Uterus (tissue), 4 donors: ENCODE data around the gene RBM46. TPM values are rescaled to one million over a fixed set of nuclear protein-coding genes. Genes with fewer than 3 reads are reported as not detected.
A peak's percentile ranks its signal among the peaks of the same experiment; 100 is the strongest.

ENCODE experiments used
- DNase-seq, 2 donors: peaks; one replicate each; pipeline ENCODE4 v3.0.0-alpha.2; 2019 to 2020
- H3K27ac ChIP-seq, 2 donors: fragments of 200-600 bp; sonication (generic); 1 replicate in 1 of 2; 2 replicates in 1 of 2; pipeline ENCODE4 v1.5.1; 2016 to 2018
- H3K27me3 ChIP-seq, 2 donors: fragments of 200-600 bp; sonication (generic); one replicate each; pipeline ENCODE4 v1.5.1; 2018 to 2019; ENCODE audit warnings: control low read depth in 1 of 2
- H3K36me3 ChIP-seq, 2 donors: fragments of 200-600 bp; sonication (generic); one replicate each; pipeline ENCODE4 v1.5.1; 2019; ENCODE audit warnings: control low read depth in 1 of 2
- H3K4me1 ChIP-seq, 2 donors: fragments of 200-600 bp; sonication (generic); one replicate each; pipeline ENCODE4 v1.5.1; 2018 to 2019; ENCODE audit warnings: control low read depth in 1 of 2
- H3K4me3 ChIP-seq, 2 donors: fragments of 200-600 bp; sonication (generic); 1 replicate in 1 of 2; 2 replicates in 1 of 2; pipeline ENCODE4 v1.5.1; 2018 to 2019; ENCODE audit warnings: mild to moderate bottlenecking in 1 of 2
- H3K9me3 ChIP-seq, 2 donors: fragments of 200-600 bp; sonication (generic); one replicate each; pipeline ENCODE4 v1.5.1; 2019; ENCODE audit warnings: control low read depth in 1 of 2
- POLR2A ChIP-seq, 2 donors: fragments of 450-650 bp; IDR thresholded peaks; one replicate each; pipeline ENCODE4 v1.6.1; 2016; ENCODE audit warnings: antibody characterized with exemption in 2 of 2, mild to moderate bottlenecking in 1 of 2, moderate library complexity in 1 of 2
- intact Hi-C: fragments of 100-400 bp; cut with DNase I; formaldehyde crosslinking; loops from one replicate; pipeline ENCODE4 v1.15.1; 2023; ENCODE audit warnings: low total_unique reads
- total RNA-seq, 4 donors: library from RNA; depleted of rRNA in 3 of 4; stranded (reverse); fragments of >200 nt in 3 of 4; gene quantifications; one replicate each; pipeline versions ENCODE4 v1.1.0 to v1.2.4, GENCODE V29; 2014 to 2023
- TF ChIP-seq, protein P1 (sequence below), 4 experiments: fragments of 200-600 bp in 2 of 4; fragments of 450-650 bp in 2 of 4; sonication (generic) in 2 of 4; IDR thresholded peaks; one replicate each; pipeline ENCODE4 v1.5.1; 2016 to 2019; ENCODE audit warnings: antibody characterized with exemption in 4 of 4, mild to moderate bottlenecking in 2 of 4, moderate library complexity in 1 of 4
- donor health status: DM: yes; HTN: yes; CAD: no.

RBM46 gene
- total RNA-seq, 4 donors from 2014 or later: 1.1 TPM; not detected in 3

GRCh38 chr4:154743683-154744340 is 37.3 kb upstream of the RBM46 start, which contains the start of gene LRAT:
TSS of gene LRAT (plus strand) at chr4:154744000. CDS start at chr4:154744327, 327 bp downstream.
- TF ChIP-seq POLR2A (IDR thresholded peaks at IDR 0.05): peak in 1 of 2 donors; percentile 17
- TF ChIP-seq, protein P1, sequence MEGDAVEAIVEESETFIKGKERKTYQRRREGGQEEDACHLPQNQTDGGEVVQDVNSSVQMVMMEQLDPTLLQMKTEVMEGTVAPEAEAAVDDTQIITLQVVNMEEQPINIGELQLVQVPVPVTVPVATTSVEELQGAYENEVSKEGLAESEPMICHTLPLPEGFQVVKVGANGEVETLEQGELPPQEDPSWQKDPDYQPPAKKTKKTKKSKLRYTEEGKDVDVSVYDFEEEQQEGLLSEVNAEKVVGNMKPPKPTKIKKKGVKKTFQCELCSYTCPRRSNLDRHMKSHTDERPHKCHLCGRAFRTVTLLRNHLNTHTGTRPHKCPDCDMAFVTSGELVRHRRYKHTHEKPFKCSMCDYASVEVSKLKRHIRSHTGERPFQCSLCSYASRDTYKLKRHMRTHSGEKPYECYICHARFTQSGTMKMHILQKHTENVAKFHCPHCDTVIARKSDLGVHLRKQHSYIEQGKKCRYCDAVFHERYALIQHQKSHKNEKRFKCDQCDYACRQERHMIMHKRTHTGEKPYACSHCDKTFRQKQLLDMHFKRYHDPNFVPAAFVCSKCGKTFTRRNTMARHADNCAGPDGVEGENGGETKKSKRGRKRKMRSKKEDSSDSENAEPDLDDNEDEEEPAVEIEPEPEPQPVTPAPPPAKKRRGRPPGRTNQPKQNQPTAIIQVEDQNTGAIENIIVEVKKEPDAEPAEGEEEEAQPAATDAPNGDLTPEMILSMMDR (IDR thresholded peaks at IDR 0.05): no peak
- no peaks in the 10 kb centered on the region for H3K9me3 ChIP-seq
- H3K27ac ChIP-seq: no peak within 1 kb of the TSS
- peak within 1 kb of the TSS; percentile 12 to 35 for H3K4me3 ChIP-seq
- peaks cover 4 to 17% of the 10 kb centered on the region in 2 donors for H3K27me3 ChIP-seq
- no peak for DNase-seq
- no peaks in the 10 kb centered on the region for H3K36me3 ChIP-seq
- peaks cover 0 to 6% of the 10 kb centered on the region in 2 donors for H3K4me1 ChIP-seq
- intact Hi-C loops: no loop called here

DNA sequence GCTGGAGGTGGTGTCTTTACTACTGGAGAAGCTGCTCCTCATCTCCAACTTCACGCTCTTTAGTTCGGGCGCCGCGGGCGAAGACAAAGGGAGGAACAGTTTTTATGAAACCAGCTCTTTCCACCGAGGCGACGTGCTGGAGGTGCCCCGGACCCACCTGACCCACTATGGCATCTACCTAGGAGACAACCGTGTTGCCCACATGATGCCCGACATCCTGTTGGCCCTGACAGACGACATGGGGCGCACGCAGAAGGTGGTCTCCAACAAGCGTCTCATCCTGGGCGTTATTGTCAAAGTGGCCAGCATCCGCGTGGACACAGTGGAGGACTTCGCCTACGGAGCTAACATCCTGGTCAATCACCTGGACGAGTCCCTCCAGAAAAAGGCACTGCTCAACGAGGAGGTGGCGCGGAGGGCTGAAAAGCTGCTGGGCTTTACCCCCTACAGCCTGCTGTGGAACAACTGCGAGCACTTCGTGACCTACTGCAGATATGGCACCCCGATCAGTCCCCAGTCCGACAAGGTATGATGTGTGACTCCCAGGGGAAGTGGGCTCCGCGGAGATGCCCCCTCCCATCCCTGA is 36.6 kb upstream of the RBM46 start:
- Histone ChIP-seq H3K27ac (no peak overlapping the region), H3K4me1 (peaks cover 0 to 6% of the 10 kb centered on the region in 2 donors), H3K27me3 (peaks cover 4 to 17% of the 10 kb centered on the region in 2 donors), H3K9me3 (no peaks in the 10 kb centered on the region), H3K36me3 (no peaks in the 10 kb centered on the region), H3K4me3 (peak overlapping the region; percentile 12 to 35)
- no peak for DNase-seq
- intact Hi-C loops: no loop called here
- no peak for TF ChIP-seq POLR2A (IDR thresholded peaks at IDR 0.05)
- TF ChIP-seq, protein P1 (IDR thresholded peaks at IDR 0.05): no peak

GRCh38 chr4:154757713-154758112 is 23.4 kb upstream of the RBM46 start:
- Histone ChIP-seq H3K27me3 (no peaks in the 10 kb centered on the region), H3K9me3 (no peaks in the 10 kb centered on the region), H3K4me3 (no peak overlapping the region), H3K4me1 (no peaks in the 10 kb centered on the region), H3K27ac (no peak overlapping the region), H3K36me3 (no peaks in the 10 kb centered on the region)
- intact Hi-C loops: no loop called here
- DNase-seq: no peak
- TF ChIP-seq, protein P1 (IDR thresholded peaks at IDR 0.05): no peak
- TF ChIP-seq POLR2A (IDR thresholded peaks at IDR 0.05): no peak

- Histone ChIP-seq H3K27ac (no peak overlapping the region), H3K4me1 (no peaks in the 10 kb centered on the region), H3K36me3 (no peaks in the 10 kb centered on the region), H3K9me3 (no peaks in the 10 kb centered on the region), H3K27me3 (no peaks in the 10 kb centered on the region), H3K4me3 (no peak overlapping the region)
- DNase-seq: no peak
- intact Hi-C loops: no loop called here
- TF ChIP-seq, protein P1 (IDR thresholded peaks at IDR 0.05): no peak
- TF ChIP-seq POLR2A (IDR thresholded peaks at IDR 0.05): no peak
These were observed 20.2 kb upstream of the RBM46 start for GRCh38 chr4:154760895-154761294.

- TF ChIP-seq POLR2A (IDR thresholded peaks at IDR 0.05): no peak
- TF ChIP-seq, protein P1 (IDR thresholded peaks at IDR 0.05): no peak
- Histone ChIP-seq H3K4me3 (no peak overlapping the region), H3K36me3 (no peaks in the 10 kb centered on the region), H3K4me1 (no peaks in the 10 kb centered on the region), H3K27me3 (no peaks in the 10 kb centered on the region), H3K27ac (no peak overlapping the region), H3K9me3 (no peaks in the 10 kb centered on the region)
- no peak for DNase-seq
- intact Hi-C loops: no loop called here
These were observed 2.8 kb upstream of the RBM46 start for GRCh38 chr4:154778264-154778663.
